PFSK-1 (cell line): ENCODE measurements around the gene PIEZO1.

Experiments
- FOXP2 ChIP-seq: optimal IDR thresholded peaks from 2 replicates; pipeline ENCODE3; 2011; ENCODE audit warnings: borderline replicate concordance, control low read depth, inconsistent platforms; ENCODE audit not compliant: insufficient read depth; ENCODE audit errors: extremely low read length, extremely low read depth
- POLR2AphosphoS5 ChIP-seq: IDR thresholded peaks from 2 replicates; pipeline ENCODE4 v1.6.1; 2012; ENCODE audit warnings: low read depth, mild to moderate bottlenecking, control low read depth, low read length, moderate library complexity
- SIN3A ChIP-seq: IDR thresholded peaks from 2 replicates; pipeline ENCODE4 v1.6.1; 2012; ENCODE audit warnings: mild to moderate bottlenecking, low read length, moderate library complexity, borderline replicate concordance; ENCODE audit not compliant: insufficient read depth
- TAF1 ChIP-seq: IDR thresholded peaks from 2 replicates; pipeline ENCODE4 v1.6.1; 2012; ENCODE audit warnings: low read length, control low read depth, borderline replicate concordance; ENCODE audit not compliant: insufficient read depth
- TF ChIP-seq, protein P1 (sequence below), 2 experiments: IDR thresholded peaks; 2 replicates each; pipeline versions ENCODE4 v1.6.1 to v1.8.0; 2011 to 2012; ENCODE audit warnings: low read depth in 2 of 2, low read length in 2 of 2, control low read depth in 1 of 2, inconsistent platforms in 1 of 2, mild to moderate bottlenecking in 1 of 2, moderate library complexity in 1 of 2; ENCODE audit not compliant: insufficient read depth in 1 of 2

The PIEZO1 gene

DNA sequence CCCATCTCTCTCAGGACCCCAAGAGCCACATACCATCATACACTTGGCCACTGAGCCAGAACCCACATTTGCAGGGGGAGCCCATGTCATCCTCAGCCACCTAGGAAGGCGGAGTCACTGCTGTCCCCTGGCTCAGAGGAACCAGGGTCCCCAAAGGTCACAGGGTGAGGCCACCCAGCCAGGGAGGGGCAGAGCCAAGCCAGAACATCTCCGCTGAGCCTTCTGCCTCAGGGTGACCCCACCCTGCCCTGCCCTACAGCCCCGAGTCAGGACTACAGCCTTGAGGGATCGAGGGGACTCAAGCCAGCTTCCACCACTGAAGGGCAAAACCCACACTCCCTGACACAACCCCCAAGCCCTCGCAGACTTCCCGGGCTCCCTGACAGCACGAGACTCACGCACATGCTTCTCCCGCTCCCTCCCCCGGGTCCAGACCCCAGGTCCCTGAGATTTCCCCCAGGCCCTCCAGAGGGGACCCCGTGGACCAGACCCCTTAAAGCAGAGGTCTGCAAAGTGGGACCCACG is 17.4 kb downstream of the PIEZO1 start:
- TF ChIP-seq SIN3A (no peak), FOXP2 (no peak)

DNA sequence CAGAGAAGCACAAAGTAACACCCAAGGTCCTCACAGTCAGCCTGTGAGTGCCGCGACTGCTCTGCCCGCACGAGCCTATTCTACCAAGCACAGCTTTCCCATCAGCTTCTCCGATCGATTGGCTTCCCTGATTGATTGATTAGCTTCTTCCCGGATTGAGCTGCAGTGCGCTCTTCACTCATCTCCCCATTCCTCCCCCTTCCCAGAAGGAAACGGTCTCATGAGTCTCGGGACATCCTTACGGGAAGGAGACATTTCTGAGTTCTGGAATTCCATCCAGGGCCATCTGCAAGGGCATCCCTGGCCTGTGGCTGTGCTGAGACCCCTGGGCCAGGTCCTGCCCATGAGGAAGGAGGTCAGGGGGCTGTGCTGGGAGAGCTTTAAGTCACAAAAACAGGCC is 18.0 kb downstream of the PIEZO1 start:
- TF ChIP-seq FOXP2 = no peak
- TF ChIP-seq, protein P1, sequence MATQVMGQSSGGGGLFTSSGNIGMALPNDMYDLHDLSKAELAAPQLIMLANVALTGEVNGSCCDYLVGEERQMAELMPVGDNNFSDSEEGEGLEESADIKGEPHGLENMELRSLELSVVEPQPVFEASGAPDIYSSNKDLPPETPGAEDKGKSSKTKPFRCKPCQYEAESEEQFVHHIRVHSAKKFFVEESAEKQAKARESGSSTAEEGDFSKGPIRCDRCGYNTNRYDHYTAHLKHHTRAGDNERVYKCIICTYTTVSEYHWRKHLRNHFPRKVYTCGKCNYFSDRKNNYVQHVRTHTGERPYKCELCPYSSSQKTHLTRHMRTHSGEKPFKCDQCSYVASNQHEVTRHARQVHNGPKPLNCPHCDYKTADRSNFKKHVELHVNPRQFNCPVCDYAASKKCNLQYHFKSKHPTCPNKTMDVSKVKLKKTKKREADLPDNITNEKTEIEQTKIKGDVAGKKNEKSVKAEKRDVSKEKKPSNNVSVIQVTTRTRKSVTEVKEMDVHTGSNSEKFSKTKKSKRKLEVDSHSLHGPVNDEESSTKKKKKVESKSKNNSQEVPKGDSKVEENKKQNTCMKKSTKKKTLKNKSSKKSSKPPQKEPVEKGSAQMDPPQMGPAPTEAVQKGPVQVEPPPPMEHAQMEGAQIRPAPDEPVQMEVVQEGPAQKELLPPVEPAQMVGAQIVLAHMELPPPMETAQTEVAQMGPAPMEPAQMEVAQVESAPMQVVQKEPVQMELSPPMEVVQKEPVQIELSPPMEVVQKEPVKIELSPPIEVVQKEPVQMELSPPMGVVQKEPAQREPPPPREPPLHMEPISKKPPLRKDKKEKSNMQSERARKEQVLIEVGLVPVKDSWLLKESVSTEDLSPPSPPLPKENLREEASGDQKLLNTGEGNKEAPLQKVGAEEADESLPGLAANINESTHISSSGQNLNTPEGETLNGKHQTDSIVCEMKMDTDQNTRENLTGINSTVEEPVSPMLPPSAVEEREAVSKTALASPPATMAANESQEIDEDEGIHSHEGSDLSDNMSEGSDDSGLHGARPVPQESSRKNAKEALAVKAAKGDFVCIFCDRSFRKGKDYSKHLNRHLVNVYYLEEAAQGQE (IDR thresholded peaks at IDR 0.05; ENCODE audit: insufficient read depth in 1 of 2, low read depth in 2 of 2, low read length in 2 of 2) = no peak
- no peak for TF ChIP-seq POLR2AphosphoS5
- no peak for TF ChIP-seq TAF1
- TF ChIP-seq SIN3A = no peak

DNA sequence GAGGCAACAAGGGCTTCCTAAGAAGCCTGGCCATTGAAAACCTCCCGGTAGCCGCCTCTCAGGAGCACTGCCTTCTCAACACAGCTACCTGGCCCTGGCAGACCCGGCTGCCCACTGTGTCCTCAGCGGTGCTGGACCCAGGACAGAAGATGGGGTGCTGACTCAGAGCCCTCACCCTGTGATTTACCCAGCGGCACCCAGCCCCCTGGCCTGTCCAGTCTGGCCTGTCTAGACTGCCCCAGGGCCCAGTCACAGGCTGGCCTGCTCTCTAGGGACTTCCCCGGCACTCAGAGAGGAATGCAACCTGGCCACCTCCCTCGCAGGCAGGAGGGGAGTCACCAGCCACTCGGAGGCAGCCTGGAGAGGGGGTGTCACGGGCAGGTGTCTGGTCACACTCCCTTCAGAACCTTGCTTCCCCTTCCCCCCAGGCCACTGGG is 20.1 kb downstream of the PIEZO1 start:
- TF ChIP-seq POLR2AphosphoS5 = no peak
- no peak for TF ChIP-seq FOXP2
- TF ChIP-seq, protein P1 (IDR thresholded peaks at IDR 0.05; ENCODE audit: insufficient read depth in 1 of 2, low read depth in 2 of 2, low read length in 2 of 2) = no peak
- TF ChIP-seq TAF1 = no peak
- TF ChIP-seq SIN3A = no peak

DNA sequence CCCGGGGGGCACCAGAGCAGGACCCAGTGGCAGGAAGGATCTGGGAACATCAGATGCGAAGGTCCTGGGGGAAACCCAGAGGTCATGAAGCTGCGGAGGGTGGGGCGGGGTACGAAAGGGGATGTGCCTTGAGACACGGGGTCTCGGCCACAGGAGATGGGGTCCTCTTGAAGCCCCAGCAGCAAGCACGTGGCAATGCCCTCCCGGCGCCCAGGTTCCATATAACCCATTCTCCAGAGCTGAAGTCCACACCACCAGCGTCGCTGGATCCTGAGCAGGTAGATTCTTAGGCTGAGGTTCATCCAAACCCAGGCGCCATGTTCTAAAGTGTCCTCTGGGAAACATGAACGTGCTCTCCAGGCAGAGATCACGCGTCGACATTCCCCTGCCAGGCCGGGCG is 20.9 kb downstream of the PIEZO1 start:
- TF ChIP-seq POLR2AphosphoS5 = no peak
- no peak for TF ChIP-seq SIN3A
- no peak for TF ChIP-seq FOXP2
- TF ChIP-seq TAF1 = no peak
- TF ChIP-seq, protein P1 (IDR thresholded peaks at IDR 0.05; ENCODE audit: insufficient read depth in 1 of 2, low read depth in 2 of 2, low read length in 2 of 2) = no peak

DNA sequence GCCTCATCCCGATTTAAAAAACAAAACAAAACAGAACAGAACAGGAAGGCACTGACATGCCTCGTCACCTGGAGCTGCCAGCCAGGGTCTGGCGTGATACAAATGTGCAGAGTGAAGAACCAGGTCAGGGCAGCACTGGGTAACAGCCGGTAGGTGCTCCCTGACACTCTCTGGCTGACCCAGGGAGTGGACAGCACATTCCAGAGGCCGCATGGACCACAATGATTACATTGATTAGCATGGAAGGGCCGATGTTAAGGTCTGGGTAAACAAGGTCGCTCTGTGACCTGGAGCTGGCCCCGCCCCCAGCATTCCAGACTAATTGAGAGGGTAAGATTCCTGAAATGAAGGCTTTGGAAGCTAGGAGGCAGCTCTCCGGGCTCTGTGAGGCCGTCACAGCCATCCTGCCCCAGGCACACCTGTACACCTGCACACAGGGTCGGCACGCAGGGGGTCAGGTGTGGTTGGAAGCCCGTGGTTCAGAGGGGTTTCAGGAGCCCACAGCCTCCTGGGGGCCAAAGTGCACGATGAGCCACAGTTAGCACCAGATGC is 21.4 kb downstream of the PIEZO1 start:
- TF ChIP-seq SIN3A = no peak
- TF ChIP-seq, protein P1 (IDR thresholded peaks at IDR 0.05; ENCODE audit: insufficient read depth in 1 of 2, low read depth in 2 of 2, low read length in 2 of 2) = no peak
- TF ChIP-seq TAF1 = no peak
- TF ChIP-seq FOXP2 = no peak
- no peak for TF ChIP-seq POLR2AphosphoS5
